Liver (tissue), 9 donors: Measurements from ENCODE around the gene SERPINA5. TPM values are rescaled to one million over a fixed set of nuclear protein-coding genes. Genes with fewer than 3 reads are reported as not detected.
A peak's percentile ranks its signal among the peaks of the same experiment; 100 is the strongest.

Experiments
- DNase-seq: peaks from one replicate; pipeline ENCODE4 v3.0.0-alpha.2; 2017; ENCODE audit warnings: low spot score
- H3K27ac ChIP-seq, 2 donors: one replicate each; pipeline ENCODE4 v1.7.0; 2013; ENCODE audit warnings: inconsistent platforms in 2 of 2, low read length in 2 of 2, control low read depth in 1 of 2, low read depth in 1 of 2, mild to moderate bottlenecking in 1 of 2
- H3K27me3 ChIP-seq, 4 donors: one replicate each; pipeline versions ENCODE4 v1.6.1 to v1.7.0; 2013; ENCODE audit warnings: low read length in 3 of 4, inconsistent platforms in 1 of 4, mild to moderate bottlenecking in 1 of 4, moderate library complexity in 1 of 4; ENCODE audit not compliant: control insufficient read depth in 4 of 4, insufficient read depth in 4 of 4
- H3K36me3 ChIP-seq, 4 donors: one replicate each; pipeline versions ENCODE4 v1.6.1 to v1.7.0; 2013; ENCODE audit warnings: low read length in 3 of 4, mild to moderate bottlenecking in 3 of 4, low read depth in 1 of 4, moderate library complexity in 1 of 4; ENCODE audit not compliant: control insufficient read depth in 4 of 4, insufficient read depth in 3 of 4
- H3K4me1 ChIP-seq, 4 donors: one replicate each; pipeline versions ENCODE4 v1.6.1 to v1.7.0; 2013; ENCODE audit warnings: low read length in 3 of 4, mild to moderate bottlenecking in 3 of 4, moderate library complexity in 1 of 4; ENCODE audit not compliant: control insufficient read depth in 4 of 4, insufficient read depth in 4 of 4
- H3K4me3 ChIP-seq, 3 donors: one replicate each; pipeline versions ENCODE4 v1.6.1 to v1.7.0; 2013; ENCODE audit warnings: low read length in 3 of 3, control low read depth in 1 of 3, low read depth in 1 of 3, mild to moderate bottlenecking in 1 of 3
- H3K9ac ChIP-seq, 2 donors: one replicate each; pipeline ENCODE4 v1.7.0; 2013; ENCODE audit warnings: low read length in 2 of 2, mild to moderate bottlenecking in 2 of 2, moderate library complexity in 2 of 2, control low read depth in 1 of 2, low read depth in 1 of 2
- H3K9me3 ChIP-seq, 4 donors: one replicate each; pipeline versions ENCODE4 v1.6.1 to v1.7.0; 2013; ENCODE audit warnings: low read length in 3 of 4; ENCODE audit not compliant: control insufficient read depth in 4 of 4
- CTCF ChIP-seq: fragments of 150-350 bp; IDR thresholded peaks from 2 replicates; pipeline ENCODE4 v1.5.1; 2017; ENCODE audit warnings: improper control_type of control experiment, low read depth, low read length; ENCODE audit not compliant: missing input control
- EGR1 ChIP-seq, 2 donors: IDR thresholded peaks; 2 replicates each; pipeline ENCODE4 v1.6.1; 2016 to 2018; ENCODE audit warnings: antibody characterized with exemption in 2 of 2, low read depth in 2 of 2
- FOXA1 ChIP-seq: IDR thresholded peaks from 2 replicates; pipeline ENCODE4 v1.6.1; 2016; ENCODE audit warnings: antibody characterized with exemption
- FOXA2 ChIP-seq: IDR thresholded peaks from 2 replicates; pipeline ENCODE4 v1.6.1; 2016; ENCODE audit warnings: antibody characterized with exemption
- GABPA ChIP-seq, 2 donors: IDR thresholded peaks in 1 of 2; conservative IDR thresholded peaks in 1 of 2; 2 replicates each; pipeline ENCODE4 v1.6.1; 2016; ENCODE audit warnings: antibody characterized with exemption in 2 of 2, mild to moderate bottlenecking in 1 of 2, moderate library complexity in 1 of 2
- HNF4A ChIP-seq, 2 donors: conservative IDR thresholded peaks; 2 replicates each; pipeline ENCODE4 v1.6.1; 2016; ENCODE audit warnings: antibody characterized with exemption in 2 of 2, mild to moderate bottlenecking in 2 of 2
- HNF4G ChIP-seq: IDR thresholded peaks from 2 replicates; pipeline ENCODE4 v1.6.1; 2016; ENCODE audit warnings: antibody characterized with exemption
- JUND ChIP-seq, 2 donors: IDR thresholded peaks; 2 replicates each; pipeline ENCODE4 v1.6.1; 2016; ENCODE audit warnings: antibody characterized with exemption in 2 of 2
- NR2F2 ChIP-seq: IDR thresholded peaks from 2 replicates; pipeline ENCODE4 v1.6.1; 2016; ENCODE audit warnings: antibody characterized with exemption
- RAD21 ChIP-seq, 2 donors: IDR thresholded peaks; 2 replicates each; pipeline ENCODE4 v1.6.1; 2016; ENCODE audit warnings: antibody characterized with exemption in 2 of 2, mild to moderate bottlenecking in 2 of 2
- RXRA ChIP-seq, 2 donors: IDR thresholded peaks; 2 replicates each; pipeline ENCODE4 v1.6.1; 2017 to 2018; ENCODE audit warnings: antibody characterized with exemption in 2 of 2, mild to moderate bottlenecking in 1 of 2
- SP1 ChIP-seq: IDR thresholded peaks from 2 replicates; pipeline ENCODE4 v1.6.1; 2018; ENCODE audit warnings: antibody characterized with exemption, mild to moderate bottlenecking
- TAF1 ChIP-seq: conservative IDR thresholded peaks from 2 replicates; pipeline ENCODE4 v1.6.1; 2016; ENCODE audit warnings: antibody characterized with exemption, mild to moderate bottlenecking
- ZBTB33 ChIP-seq: IDR thresholded peaks from 2 replicates; pipeline ENCODE4 v1.6.1; 2016; ENCODE audit warnings: antibody characterized with exemption
- WGBS: extraction: QIAGEN DNeasy Blood & Tissue Kit; methylation state at CpG from one replicate; pipeline ENCODE4 v1.1.7; 2013; 5-methylcytosine and 5-hydroxymethylcytosine counted together
- polyA plus RNA-seq, 2 donors: library from polyadenylated mRNA; stranded (reverse) in 1 of 2; unstranded in 1 of 2; fragments of 200-250 nt in 1 of 2; fragments of >200 nt in 1 of 2; fragmentation: Nextera tagmentation in 1 of 2; extraction: Ambion mirVana in 1 of 2; gene quantifications; one replicate each; pipeline versions ENCODE4 v1.2.1 to v1.2.3, GENCODE V29; 2013 to 2015
- total RNA-seq, 2 donors: library from RNA; depleted of rRNA; stranded (reverse); fragments of >200 nt; gene quantifications; one replicate each; pipeline ENCODE4 v1.2.3, GENCODE V29; 2014
- TF ChIP-seq, protein P1 (sequence below): IDR thresholded peaks from 2 replicates; pipeline ENCODE4 v1.6.1; 2016; ENCODE audit warnings: antibody characterized with exemption
- TF ChIP-seq, protein P2 (sequence below): IDR thresholded peaks from 2 replicates; pipeline ENCODE4 v1.6.1; 2016; ENCODE audit warnings: antibody characterized with exemption
- TF ChIP-seq, protein P3 (sequence below): IDR thresholded peaks from 2 replicates; pipeline ENCODE4 v1.6.1; 2016; ENCODE audit warnings: antibody characterized with exemption, mild to moderate bottlenecking
- donor health status: healthy.
- donor health status: healthy.
- donor health status: healthy.
- donor health status: healthy.
- donor health status: healthy.

Gene SERPINA5
- total and polyA plus RNA-seq, 4 donors: 37.0 to 250 (median 84.0) TPM

- Histone ChIP-seq H3K9ac (no peak overlapping the region), H3K27me3 (no peaks in the 10 kb centered on the region), H3K4me3 (peak overlapping the region; percentile 61 to 95 (median 92)), H3K36me3 (peaks cover 2 to 10% (median 8%) of the 10 kb centered on the region in 4 donors), H3K4me1 (peaks cover 14 to 79% (median 54%) of the 10 kb centered on the region in 4 donors), H3K27ac (peak overlapping the region; percentile 15 to 47), H3K9me3 (no peaks in the 10 kb centered on the region)
- DNase-seq: no peak
- TF ChIP-seq, protein P1, sequence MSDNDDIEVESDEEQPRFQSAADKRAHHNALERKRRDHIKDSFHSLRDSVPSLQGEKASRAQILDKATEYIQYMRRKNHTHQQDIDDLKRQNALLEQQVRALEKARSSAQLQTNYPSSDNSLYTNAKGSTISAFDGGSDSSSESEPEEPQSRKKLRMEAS: no peak
- TF ChIP-seq NR2F2: no peak
- no peak for TF ChIP-seq HNF4G
- TF ChIP-seq EGR1 (IDR thresholded peaks at IDR 0.05; ENCODE audit: low read depth in 2 of 2): no peak
- no peak for TF ChIP-seq RAD21 (IDR thresholded peaks at IDR 0.05)
- TF ChIP-seq ZBTB33: no peak
- TF ChIP-seq SP1: no peak
- TF ChIP-seq, protein P2, sequence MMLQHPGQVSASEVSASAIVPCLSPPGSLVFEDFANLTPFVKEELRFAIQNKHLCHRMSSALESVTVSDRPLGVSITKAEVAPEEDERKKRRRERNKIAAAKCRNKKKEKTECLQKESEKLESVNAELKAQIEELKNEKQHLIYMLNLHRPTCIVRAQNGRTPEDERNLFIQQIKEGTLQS: no peak
- no peak for TF ChIP-seq FOXA2
- no peak for TF ChIP-seq JUND (IDR thresholded peaks at IDR 0.05)
- TF ChIP-seq TAF1: no peak
- TF ChIP-seq GABPA (IDR thresholded peaks at IDR 0.05 in 1 of 2, conservative IDR thresholded peaks at IDR 0.05 in 1 of 2): no peak
- TF ChIP-seq RXRA (IDR thresholded peaks at IDR 0.05): no peak
- no peak for TF ChIP-seq CTCF
- TF ChIP-seq, protein P3, sequence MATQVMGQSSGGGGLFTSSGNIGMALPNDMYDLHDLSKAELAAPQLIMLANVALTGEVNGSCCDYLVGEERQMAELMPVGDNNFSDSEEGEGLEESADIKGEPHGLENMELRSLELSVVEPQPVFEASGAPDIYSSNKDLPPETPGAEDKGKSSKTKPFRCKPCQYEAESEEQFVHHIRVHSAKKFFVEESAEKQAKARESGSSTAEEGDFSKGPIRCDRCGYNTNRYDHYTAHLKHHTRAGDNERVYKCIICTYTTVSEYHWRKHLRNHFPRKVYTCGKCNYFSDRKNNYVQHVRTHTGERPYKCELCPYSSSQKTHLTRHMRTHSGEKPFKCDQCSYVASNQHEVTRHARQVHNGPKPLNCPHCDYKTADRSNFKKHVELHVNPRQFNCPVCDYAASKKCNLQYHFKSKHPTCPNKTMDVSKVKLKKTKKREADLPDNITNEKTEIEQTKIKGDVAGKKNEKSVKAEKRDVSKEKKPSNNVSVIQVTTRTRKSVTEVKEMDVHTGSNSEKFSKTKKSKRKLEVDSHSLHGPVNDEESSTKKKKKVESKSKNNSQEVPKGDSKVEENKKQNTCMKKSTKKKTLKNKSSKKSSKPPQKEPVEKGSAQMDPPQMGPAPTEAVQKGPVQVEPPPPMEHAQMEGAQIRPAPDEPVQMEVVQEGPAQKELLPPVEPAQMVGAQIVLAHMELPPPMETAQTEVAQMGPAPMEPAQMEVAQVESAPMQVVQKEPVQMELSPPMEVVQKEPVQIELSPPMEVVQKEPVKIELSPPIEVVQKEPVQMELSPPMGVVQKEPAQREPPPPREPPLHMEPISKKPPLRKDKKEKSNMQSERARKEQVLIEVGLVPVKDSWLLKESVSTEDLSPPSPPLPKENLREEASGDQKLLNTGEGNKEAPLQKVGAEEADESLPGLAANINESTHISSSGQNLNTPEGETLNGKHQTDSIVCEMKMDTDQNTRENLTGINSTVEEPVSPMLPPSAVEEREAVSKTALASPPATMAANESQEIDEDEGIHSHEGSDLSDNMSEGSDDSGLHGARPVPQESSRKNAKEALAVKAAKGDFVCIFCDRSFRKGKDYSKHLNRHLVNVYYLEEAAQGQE: no peak
- no peak for TF ChIP-seq FOXA1
- no peak for TF ChIP-seq HNF4A (conservative IDR thresholded peaks at IDR 0.05)
- WGBS: 82% methylated on average over 9 of the region's 9 CpGs
Observed at GRCh38 chr14:94596361-94596760, 15.1 kb downstream of the SERPINA5 start.
